ENCODE data around the gene ADAMTS4.

ADAMTS4 gene

GRCh38 chr1:161195171-161195570, 3.7 kb downstream of the ADAMTS4 start:
- no peak for DNase-seq

DNA sequence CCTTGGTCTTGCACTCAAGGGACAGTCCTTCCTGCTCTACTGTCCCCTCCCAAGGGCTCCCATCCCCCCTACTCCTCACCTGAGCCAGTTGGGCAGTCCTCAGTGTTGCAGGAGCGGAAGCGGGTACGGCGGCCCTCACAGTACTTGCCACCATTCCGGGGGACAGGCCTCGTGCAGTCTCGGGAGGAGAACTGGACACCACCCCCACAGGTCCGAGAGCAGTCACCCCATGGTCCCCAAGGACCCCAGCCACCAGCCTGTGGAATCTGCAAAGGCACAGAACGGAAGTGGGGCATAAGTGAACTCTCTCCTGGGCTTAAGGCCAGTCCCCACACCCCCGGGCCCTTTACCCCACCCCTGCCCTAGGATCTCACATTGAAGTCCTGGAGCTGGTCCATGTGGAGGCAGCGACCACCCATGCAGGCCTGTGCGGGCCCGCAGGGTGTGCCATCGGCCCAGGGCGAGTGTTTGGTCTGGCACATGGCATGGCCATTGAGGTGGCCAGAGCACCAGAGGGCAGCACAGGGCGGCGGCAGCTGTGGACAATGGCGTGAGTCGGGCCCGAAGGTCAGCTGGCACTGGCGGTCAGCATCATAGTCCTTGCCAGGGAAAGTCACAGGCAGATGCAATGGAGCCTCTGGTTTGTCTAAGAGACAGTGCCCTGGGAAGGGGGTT, 5.2 kb downstream of the ADAMTS4 start:
- no peak for DNase-seq

GRCh38 chr1:161192476-161193465, 6.1 kb downstream of the ADAMTS4 start:
- DNase-seq, result peak; percentile 53 to 58

GRCh38 chr1:161191971-161192370, 6.9 kb downstream of the ADAMTS4 start:
- DNase-seq, result no peak

- DNase-seq, result no peak
These were observed 7.8 kb downstream of the ADAMTS4 start for GRCh38 chr1:161190962-161191521.

DNA sequence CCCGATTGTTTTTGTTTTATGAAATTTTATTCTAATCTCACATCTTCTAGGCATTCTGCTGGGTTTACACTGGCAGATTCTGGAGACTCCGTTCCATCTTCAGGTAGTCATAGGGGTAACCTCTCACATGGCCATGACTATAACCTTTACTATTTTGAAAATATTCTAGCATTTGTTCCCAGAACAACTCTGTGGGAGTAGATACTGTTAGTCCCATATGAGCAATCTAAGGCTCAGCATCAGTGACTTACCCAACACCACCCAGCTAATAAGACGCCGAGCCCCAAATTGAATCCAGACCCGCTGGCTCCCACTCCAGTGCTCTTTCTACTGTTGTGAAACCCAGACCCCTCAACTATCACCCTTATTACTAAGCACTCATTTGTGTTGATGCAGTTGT, 9.8 kb downstream of the ADAMTS4 start:
- DNase-seq, result no peak

- DNase-seq, result no peak
These were observed 10.5 kb downstream of the ADAMTS4 start for GRCh38 chr1:161188381-161188780.

DNA sequence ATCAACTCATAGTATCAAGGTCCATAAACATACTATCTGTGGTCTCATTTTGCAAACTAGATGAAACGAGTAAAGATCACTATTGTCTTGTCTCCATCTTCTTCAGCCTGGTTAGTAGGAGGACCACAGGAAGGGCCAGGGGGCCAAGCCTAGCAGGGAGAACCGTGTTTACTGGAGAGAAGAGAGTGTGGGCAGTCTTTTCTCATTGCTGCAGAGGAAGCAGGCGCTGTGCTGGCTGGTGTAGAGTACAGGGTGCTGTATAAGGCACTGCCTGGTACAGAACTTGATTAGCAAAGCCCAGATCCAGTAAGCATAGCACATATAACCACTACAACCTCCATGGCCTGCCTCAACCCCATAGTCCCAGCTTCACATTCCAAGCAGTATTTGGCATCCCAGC, 11.5 kb downstream of the ADAMTS4 start:
- DNase-seq, result no peak

- DNase-seq, result no peak
These were observed 13.0 kb downstream of the ADAMTS4 start for GRCh38 chr1:161185732-161186311.

- DNase-seq, result peak; percentile 52 to 60
These were observed 13.6 kb downstream of the ADAMTS4 start for GRCh38 chr1:161185282-161185682.

GRCh38 chr1:161182214-161182613, 16.6 kb downstream of the ADAMTS4 start:
- peak; percentile 53 to 54 for DNase-seq

DNA sequence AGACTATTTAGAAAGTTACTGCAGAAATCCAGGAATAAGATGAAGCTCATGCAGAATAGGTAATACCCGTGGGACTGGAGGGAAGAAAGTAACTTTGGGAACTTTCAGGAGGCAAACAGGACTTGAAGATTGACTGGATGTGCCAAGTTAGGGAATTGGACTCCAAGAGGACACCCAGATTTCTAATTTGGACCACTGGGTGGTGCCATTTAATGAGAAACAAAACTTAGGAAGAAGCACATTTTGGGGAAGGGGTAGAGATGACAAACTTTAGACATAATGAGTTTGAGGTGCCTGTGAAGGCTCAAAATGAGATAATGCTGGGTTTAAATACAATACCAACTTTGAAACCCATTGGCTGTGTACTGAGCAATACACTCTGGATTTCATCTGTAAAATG, 18.2 kb downstream of the ADAMTS4 start:
- no peak for DNase-seq

GRCh38 chr1:161179698-161180097, 19.2 kb downstream of the ADAMTS4 start:
- DNase-seq, result no peak

- no peak for DNase-seq
These were observed 21.0 kb downstream of the ADAMTS4 start for GRCh38 chr1:161177936-161178244.

- peak; percentile 95 to 97 for DNase-seq
These were observed 21.5 kb downstream of the ADAMTS4 start, which contains the start of gene B4GALT3 for GRCh38 chr1:161177112-161177935. TSS of gene B4GALT3 (minus strand) at chr1:161177507. CDS start at chr1:161176060, 1,447 bp downstream.

DNA sequence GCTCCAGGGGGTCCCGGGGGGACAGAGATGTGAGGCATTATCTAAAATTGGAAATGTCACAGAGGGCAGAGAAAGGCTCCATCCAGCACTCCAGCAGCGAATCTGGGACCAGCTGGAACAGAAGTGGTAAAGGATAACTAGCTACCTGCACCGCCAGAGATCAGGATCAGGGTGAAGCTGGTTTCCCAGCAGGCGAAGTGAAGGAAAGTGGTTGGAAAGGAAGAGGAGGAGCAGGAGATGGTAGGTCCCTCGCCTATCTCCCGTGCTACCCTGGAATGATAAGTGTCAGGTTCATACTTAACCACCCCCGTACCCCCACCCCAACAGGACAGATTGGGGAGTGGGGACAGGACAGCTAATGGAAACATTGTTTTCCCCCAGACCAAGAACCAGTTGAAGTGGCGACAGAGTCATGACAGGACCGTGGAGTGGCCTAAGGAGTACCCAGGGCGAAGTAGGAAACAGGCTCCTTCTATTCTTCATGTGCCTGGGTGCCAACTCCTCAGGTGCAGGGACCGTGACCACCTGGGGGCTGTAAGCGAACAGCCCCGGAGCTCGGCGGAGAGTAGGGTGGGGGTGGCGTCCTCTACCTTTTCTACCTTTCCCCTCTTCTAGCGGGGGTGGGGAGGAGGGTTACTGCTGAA, 22.3 kb downstream of the ADAMTS4 start:
- DNase-seq, result no peak

DNA sequence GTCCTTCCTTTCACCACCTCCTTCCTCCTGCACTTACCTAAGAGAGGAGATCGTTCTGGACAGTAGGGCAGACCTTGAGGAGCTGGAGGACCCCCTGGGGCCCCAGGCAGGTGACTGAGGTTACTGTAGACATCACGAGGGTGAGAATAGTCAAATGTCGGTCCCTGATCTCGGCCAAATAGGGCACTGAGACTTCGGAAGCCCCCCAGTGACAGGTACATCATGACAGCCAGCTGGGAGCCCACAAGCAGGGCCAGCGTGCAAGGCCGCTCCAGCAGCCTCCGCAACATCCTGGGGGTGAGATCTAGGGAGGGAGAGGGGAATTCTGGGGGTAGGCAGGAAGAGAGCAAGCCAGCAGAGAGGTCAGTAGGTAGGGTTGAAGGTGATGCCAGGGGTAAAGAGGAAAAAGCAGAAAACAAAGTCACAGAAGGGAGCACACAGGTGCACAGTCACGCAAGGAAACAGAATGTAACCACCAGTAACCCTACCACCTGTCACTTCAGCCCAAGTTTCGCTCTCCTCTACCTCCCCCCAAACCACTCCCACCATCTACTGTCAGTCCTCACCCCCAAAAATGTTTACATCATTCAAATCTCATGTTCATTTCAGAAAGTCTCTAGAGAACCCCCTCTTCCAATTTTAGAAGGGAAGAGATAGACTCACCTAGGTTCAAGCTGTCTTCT, 22.9 kb downstream of the ADAMTS4 start:
- DNase-seq, result no peak

GRCh38 chr1:161174911-161175310, 23.9 kb downstream of the ADAMTS4 start:
- no peak for DNase-seq

DNA sequence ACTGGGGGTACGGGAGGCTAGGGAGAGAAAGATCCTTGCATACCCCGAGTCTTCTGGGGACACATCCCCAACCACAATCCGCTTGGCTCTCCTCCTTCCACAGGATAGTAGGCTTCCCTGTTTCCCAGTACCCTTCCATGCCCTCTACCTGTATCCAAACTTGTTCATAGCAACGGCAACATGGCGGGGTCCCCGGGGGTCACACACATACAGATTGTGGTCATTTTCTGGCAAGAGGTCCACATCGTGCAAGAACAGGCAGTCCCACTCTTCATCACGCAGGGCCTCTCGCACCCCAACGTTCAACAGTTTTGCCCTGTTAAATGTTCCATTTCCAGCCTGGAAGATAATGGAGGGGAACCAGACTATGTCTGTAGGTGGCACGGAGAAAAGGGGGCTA, 25.1 kb downstream of the ADAMTS4 start:
- DNase-seq, result no peak

DNA sequence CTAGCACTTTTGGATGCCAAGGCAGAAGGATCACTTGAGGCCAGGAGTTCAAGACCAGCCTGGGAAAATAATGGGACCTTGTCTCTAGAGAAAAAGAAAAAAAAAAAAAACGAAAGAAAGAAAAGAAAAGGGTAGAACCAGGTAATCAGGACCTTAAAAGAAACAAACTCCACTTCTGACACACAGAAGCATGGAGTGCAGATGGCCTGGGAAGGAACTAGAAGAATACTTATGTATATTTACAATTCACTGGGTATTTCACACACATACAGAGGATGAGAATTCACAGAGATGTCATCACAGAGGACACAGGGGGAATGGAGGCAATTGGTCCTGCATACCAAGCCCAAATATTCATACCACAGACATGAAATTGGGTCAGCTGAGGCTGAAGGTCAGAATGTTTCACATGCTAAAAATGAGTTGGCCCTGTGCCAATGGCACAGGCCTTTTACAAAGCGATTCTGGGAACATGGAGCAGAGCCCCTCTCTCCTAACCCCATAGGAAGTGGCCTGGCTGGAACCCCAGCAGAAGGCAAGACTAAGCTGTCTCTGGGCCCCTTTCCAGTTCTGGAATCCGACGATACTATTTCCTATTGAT, 26.0 kb downstream of the ADAMTS4 start:
- no peak for DNase-seq

GRCh38 chr1:161172349-161172748, 26.5 kb downstream of the ADAMTS4 start:
- DNase-seq, result no peak

All from activated CD4-positive, alpha-beta T cell treated with anti-CD3 and anti-CD28 coated beads, Interleukin-2, amount 50 U/mL, for 4 hours (primary cell).